ENCODE results near the gene TFDP1.
"Not testable (repeated sequence)": the region's sequence is repeated elsewhere in the genome, so short reads cannot be mapped to it uniquely, and the experiment has no call there.

The TFDP1 gene

GRCh38 chr13:113621986-113622550 lies 37.5 kb downstream of the TFDP1 start:
- not testable (repeated sequence) for DNase-seq

GRCh38 chr13:113622791-113623490 lies 38.4 kb downstream of the TFDP1 start:
- no peak overlapping the region for H3K27ac ChIP-seq (ENCODE audit: insufficient read depth, low read length, poor library complexity, severe bottlenecking)
- no peaks in the 10 kb centered on the region for H3K9me3 ChIP-seq (ENCODE audit: control insufficient read depth, low read length)
- no peak overlapping the region for H3K4me3 ChIP-seq (ENCODE audit: insufficient read depth, low read depth, low read length, poor library complexity, severe bottlenecking)
- H3K4me1 ChIP-seq (ENCODE audit: control insufficient read depth, insufficient read depth, low read length, poor library complexity, severe bottlenecking), result no peaks in the 10 kb centered on the region
- DNase-seq, result no peak
- H3K27me3 ChIP-seq (replicated peaks; ENCODE audit: control insufficient read depth, insufficient read depth, low read length, poor library complexity, severe bottlenecking), result no peaks in the 10 kb centered on the region
- peaks cover 8% of the 10 kb centered on the region for H3K36me3 ChIP-seq (ENCODE audit: control insufficient read depth, insufficient read depth, low read length)

More at GRCh38 chr13:113621986-113622550, 37.5 kb downstream of the TFDP1 start:
- H3K27me3 ChIP-seq (replicated peaks; ENCODE audit: control insufficient read depth, insufficient read depth, low read length, poor library complexity, severe bottlenecking); H3K4me3 ChIP-seq (ENCODE audit: insufficient read depth, low read depth, low read length, poor library complexity, severe bottlenecking); H3K36me3 ChIP-seq (ENCODE audit: control insufficient read depth, insufficient read depth, low read length); H3K9me3 ChIP-seq (ENCODE audit: control insufficient read depth, low read length); H3K27ac ChIP-seq (ENCODE audit: insufficient read depth, low read length, poor library complexity, severe bottlenecking); H3K4me1 ChIP-seq (ENCODE audit: control insufficient read depth, insufficient read depth, low read length, poor library complexity, severe bottlenecking): not testable (repeated sequence)

- H3K27ac ChIP-seq (ENCODE audit: insufficient read depth, low read length, poor library complexity, severe bottlenecking), result no peak overlapping the region
- DNase-seq, result no peak
- no peaks in the 10 kb centered on the region for H3K4me1 ChIP-seq (ENCODE audit: control insufficient read depth, insufficient read depth, low read length, poor library complexity, severe bottlenecking)
- H3K27me3 ChIP-seq (replicated peaks; ENCODE audit: control insufficient read depth, insufficient read depth, low read length, poor library complexity, severe bottlenecking), result no peaks in the 10 kb centered on the region
- H3K9me3 ChIP-seq (ENCODE audit: control insufficient read depth, low read length), result no peaks in the 10 kb centered on the region
- H3K4me3 ChIP-seq (ENCODE audit: insufficient read depth, low read depth, low read length, poor library complexity, severe bottlenecking), result no peak overlapping the region
- peaks cover 8% of the 10 kb centered on the region for H3K36me3 ChIP-seq (ENCODE audit: control insufficient read depth, insufficient read depth, low read length)
These were observed 39.1 kb downstream of the TFDP1 start for GRCh38 chr13:113623491-113624234.

GRCh38 chr13:113624235-113624587 lies 39.7 kb downstream of the TFDP1 start:
- peaks cover 8% of the 10 kb centered on the region for H3K36me3 ChIP-seq (ENCODE audit: control insufficient read depth, insufficient read depth, low read length)
- no peaks in the 10 kb centered on the region for H3K4me1 ChIP-seq (ENCODE audit: control insufficient read depth, insufficient read depth, low read length, poor library complexity, severe bottlenecking)
- H3K27ac ChIP-seq (ENCODE audit: insufficient read depth, low read length, poor library complexity, severe bottlenecking), result no peak overlapping the region
- DNase-seq, result no peak
- H3K9me3 ChIP-seq (ENCODE audit: control insufficient read depth, low read length), result no peaks in the 10 kb centered on the region
- H3K4me3 ChIP-seq (ENCODE audit: insufficient read depth, low read depth, low read length, poor library complexity, severe bottlenecking), result no peak overlapping the region
- H3K27me3 ChIP-seq (replicated peaks; ENCODE audit: control insufficient read depth, insufficient read depth, low read length, poor library complexity, severe bottlenecking), result no peaks in the 10 kb centered on the region

GRCh38 chr13:113624640-113625304 lies 40.2 kb downstream of the TFDP1 start:
- not testable (repeated sequence) for H3K36me3 ChIP-seq (ENCODE audit: control insufficient read depth, insufficient read depth, low read length); H3K27me3 ChIP-seq (replicated peaks; ENCODE audit: control insufficient read depth, insufficient read depth, low read length, poor library complexity, severe bottlenecking); DNase-seq; H3K9me3 ChIP-seq (ENCODE audit: control insufficient read depth, low read length); H3K4me3 ChIP-seq (ENCODE audit: insufficient read depth, low read depth, low read length, poor library complexity, severe bottlenecking); H3K4me1 ChIP-seq (ENCODE audit: control insufficient read depth, insufficient read depth, low read length, poor library complexity, severe bottlenecking); H3K27ac ChIP-seq (ENCODE audit: insufficient read depth, low read length, poor library complexity, severe bottlenecking)

GRCh38 chr13:113625965-113626721 lies 41.6 kb downstream of the TFDP1 start:
- H3K4me3 ChIP-seq (ENCODE audit: insufficient read depth, low read depth, low read length, poor library complexity, severe bottlenecking), result no peak overlapping the region
- DNase-seq, result no peak
- peaks cover 11% of the 10 kb centered on the region for H3K36me3 ChIP-seq (ENCODE audit: control insufficient read depth, insufficient read depth, low read length)
- H3K27ac ChIP-seq (ENCODE audit: insufficient read depth, low read length, poor library complexity, severe bottlenecking), result no peak overlapping the region
- H3K27me3 ChIP-seq (replicated peaks; ENCODE audit: control insufficient read depth, insufficient read depth, low read length, poor library complexity, severe bottlenecking), result no peaks in the 10 kb centered on the region
- no peaks in the 10 kb centered on the region for H3K9me3 ChIP-seq (ENCODE audit: control insufficient read depth, low read length)
- H3K4me1 ChIP-seq (ENCODE audit: control insufficient read depth, insufficient read depth, low read length, poor library complexity, severe bottlenecking), result no peaks in the 10 kb centered on the region

GRCh38 chr13:113627136-113627535 lies 42.6 kb downstream of the TFDP1 start:
- H3K27ac ChIP-seq (ENCODE audit: insufficient read depth, low read length, poor library complexity, severe bottlenecking), result no peak overlapping the region
- no peak overlapping the region for H3K4me3 ChIP-seq (ENCODE audit: insufficient read depth, low read depth, low read length, poor library complexity, severe bottlenecking)
- peaks cover 21% of the 10 kb centered on the region for H3K36me3 ChIP-seq (ENCODE audit: control insufficient read depth, insufficient read depth, low read length)
- no peaks in the 10 kb centered on the region for H3K4me1 ChIP-seq (ENCODE audit: control insufficient read depth, insufficient read depth, low read length, poor library complexity, severe bottlenecking)
- no peaks in the 10 kb centered on the region for H3K27me3 ChIP-seq (replicated peaks; ENCODE audit: control insufficient read depth, insufficient read depth, low read length, poor library complexity, severe bottlenecking)
- H3K9me3 ChIP-seq (ENCODE audit: control insufficient read depth, low read length), result no peaks in the 10 kb centered on the region
- no peak for DNase-seq

- no peak for DNase-seq
- no peaks in the 10 kb centered on the region for H3K4me1 ChIP-seq (ENCODE audit: control insufficient read depth, insufficient read depth, low read length, poor library complexity, severe bottlenecking)
- H3K9me3 ChIP-seq (ENCODE audit: control insufficient read depth, low read length), result no peaks in the 10 kb centered on the region
- no peak overlapping the region for H3K27ac ChIP-seq (ENCODE audit: insufficient read depth, low read length, poor library complexity, severe bottlenecking)
- no peak overlapping the region for H3K4me3 ChIP-seq (ENCODE audit: insufficient read depth, low read depth, low read length, poor library complexity, severe bottlenecking)
- no peaks in the 10 kb centered on the region for H3K27me3 ChIP-seq (replicated peaks; ENCODE audit: control insufficient read depth, insufficient read depth, low read length, poor library complexity, severe bottlenecking)
- peaks cover 23% of the 10 kb centered on the region for H3K36me3 ChIP-seq (ENCODE audit: control insufficient read depth, insufficient read depth, low read length)
These were observed 44.0 kb downstream of the TFDP1 start for GRCh38 chr13:113628291-113629270.

- no peaks in the 10 kb centered on the region for H3K9me3 ChIP-seq (ENCODE audit: control insufficient read depth, low read length)
- peaks cover 32% of the 10 kb centered on the region for H3K36me3 ChIP-seq (ENCODE audit: control insufficient read depth, insufficient read depth, low read length)
- no peak for DNase-seq
- H3K4me3 ChIP-seq (ENCODE audit: insufficient read depth, low read depth, low read length, poor library complexity, severe bottlenecking), result no peak overlapping the region
- no peaks in the 10 kb centered on the region for H3K4me1 ChIP-seq (ENCODE audit: control insufficient read depth, insufficient read depth, low read length, poor library complexity, severe bottlenecking)
- H3K27me3 ChIP-seq (replicated peaks; ENCODE audit: control insufficient read depth, insufficient read depth, low read length, poor library complexity, severe bottlenecking), result no peaks in the 10 kb centered on the region
- H3K27ac ChIP-seq (ENCODE audit: insufficient read depth, low read length, poor library complexity, severe bottlenecking), result no peak overlapping the region
These were observed 45.3 kb downstream of the TFDP1 start for GRCh38 chr13:113629866-113630265.
